ENCODE measurements around the gene OR6C68.

GRCh38 chr12:55492078-55492477 is at the start of gene OR6C68:
- TF ChIP-seq CTCF (IDR thresholded peaks at IDR 0.05; ENCODE audit: extremely low read depth in 1 of 2, insufficient read depth in 1 of 2, low read depth in 1 of 2, low read length in 2 of 2) (no peak), EZH2 (IDR thresholded peaks at IDR 0.05; ENCODE audit: borderline replicate concordance, low read depth, low read length, severe bottlenecking) (no peak), MAX (IDR thresholded peaks at IDR 0.05; ENCODE audit: insufficient read depth, insufficient read length) (no peak), POLR2A (IDR thresholded peaks at IDR 0.05; ENCODE audit: low read depth, low read length) (no peak), MYC (IDR thresholded peaks at IDR 0.05; ENCODE audit: low read depth, low read length) (no peak)

All from endothelial cell of umbilical vein (primary cell).